Measurements from ENCODE around the gene SLC39A6. TPM values are rescaled to one million over a fixed set of nuclear protein-coding genes. Genes with fewer than 3 reads are reported as not detected.

Gene SLC39A6
- total RNA-seq, 1 experiment from 2014 or later = 70.5 TPM

DNA sequence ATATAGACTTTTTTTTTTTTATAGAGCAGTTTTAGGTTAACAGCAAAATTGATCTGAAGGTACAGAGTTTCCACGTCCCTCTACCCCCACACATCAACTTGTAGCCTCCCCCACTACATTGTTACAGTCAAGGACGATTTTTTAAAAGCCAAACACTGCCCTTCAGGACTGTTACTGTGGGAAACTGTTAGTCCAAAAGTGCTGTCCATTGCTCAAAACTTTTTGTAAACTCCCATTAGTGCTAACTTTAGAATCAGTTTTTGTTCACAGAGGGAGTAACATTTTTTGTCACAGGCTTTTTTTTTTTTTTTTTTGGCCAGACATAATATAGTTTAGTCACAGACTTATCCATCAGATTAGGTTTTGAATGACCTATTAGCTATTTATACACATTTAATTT lies 24.6 kb upstream of the SLC39A6 start:
- ChIA-PET CTCF (no interaction called here), RAD21 (ENCODE audit: low non-redundant PET in 1 of 2, low total read pairs in 2 of 2, uncharacterized antibody in 2 of 2, unreplicated experiment in 2 of 2) (no interaction called here), POLR2A (no interaction called here)
- intact Hi-C loops (cut with micrococcal nuclease) = no loop called here
- TF ChIP-seq, protein P1, sequence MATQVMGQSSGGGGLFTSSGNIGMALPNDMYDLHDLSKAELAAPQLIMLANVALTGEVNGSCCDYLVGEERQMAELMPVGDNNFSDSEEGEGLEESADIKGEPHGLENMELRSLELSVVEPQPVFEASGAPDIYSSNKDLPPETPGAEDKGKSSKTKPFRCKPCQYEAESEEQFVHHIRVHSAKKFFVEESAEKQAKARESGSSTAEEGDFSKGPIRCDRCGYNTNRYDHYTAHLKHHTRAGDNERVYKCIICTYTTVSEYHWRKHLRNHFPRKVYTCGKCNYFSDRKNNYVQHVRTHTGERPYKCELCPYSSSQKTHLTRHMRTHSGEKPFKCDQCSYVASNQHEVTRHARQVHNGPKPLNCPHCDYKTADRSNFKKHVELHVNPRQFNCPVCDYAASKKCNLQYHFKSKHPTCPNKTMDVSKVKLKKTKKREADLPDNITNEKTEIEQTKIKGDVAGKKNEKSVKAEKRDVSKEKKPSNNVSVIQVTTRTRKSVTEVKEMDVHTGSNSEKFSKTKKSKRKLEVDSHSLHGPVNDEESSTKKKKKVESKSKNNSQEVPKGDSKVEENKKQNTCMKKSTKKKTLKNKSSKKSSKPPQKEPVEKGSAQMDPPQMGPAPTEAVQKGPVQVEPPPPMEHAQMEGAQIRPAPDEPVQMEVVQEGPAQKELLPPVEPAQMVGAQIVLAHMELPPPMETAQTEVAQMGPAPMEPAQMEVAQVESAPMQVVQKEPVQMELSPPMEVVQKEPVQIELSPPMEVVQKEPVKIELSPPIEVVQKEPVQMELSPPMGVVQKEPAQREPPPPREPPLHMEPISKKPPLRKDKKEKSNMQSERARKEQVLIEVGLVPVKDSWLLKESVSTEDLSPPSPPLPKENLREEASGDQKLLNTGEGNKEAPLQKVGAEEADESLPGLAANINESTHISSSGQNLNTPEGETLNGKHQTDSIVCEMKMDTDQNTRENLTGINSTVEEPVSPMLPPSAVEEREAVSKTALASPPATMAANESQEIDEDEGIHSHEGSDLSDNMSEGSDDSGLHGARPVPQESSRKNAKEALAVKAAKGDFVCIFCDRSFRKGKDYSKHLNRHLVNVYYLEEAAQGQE (IDR thresholded peaks at IDR 0.05; ENCODE audit: low read depth) = no peak
- TF ChIP-seq ZNF274 (IDR thresholded peaks at IDR 0.05; ENCODE audit: low read depth, low read length) (no peak), SIN3A (IDR thresholded peaks at IDR 0.05; ENCODE audit: low read depth) (no peak), JUND (IDR thresholded peaks at IDR 0.05) (no peak), FOSL1 (IDR thresholded peaks at IDR 0.05; ENCODE audit: low read depth) (no peak), YY1 (IDR thresholded peaks at IDR 0.05; ENCODE audit: extremely low read depth, insufficient replicate concordance, low read depth, low read length) (no peak), TCF7L2 (IDR thresholded peaks at IDR 0.05; ENCODE audit: borderline replicate concordance, extremely low read depth, insufficient read depth, insufficient read length) (no peak), EZH2phosphoT487 (IDR thresholded peaks at IDR 0.05; ENCODE audit: borderline replicate concordance) (no peak)
- H3K9me2 ChIP-seq (ENCODE audit: insufficient read depth) = no peaks in the 10 kb centered on the region
- H3K9me3 ChIP-seq (ENCODE audit: control insufficient read depth in 1 of 2, insufficient read depth in 1 of 2, low read depth in 1 of 2, low read length in 2 of 2) = no peaks in the 10 kb centered on the region
- no TSS peak for BruUV-seq (replicated peaks)
- H4K20me1 ChIP-seq (ENCODE audit: insufficient read depth) = no peaks in the 10 kb centered on the region
- H3K27ac ChIP-seq (ENCODE audit: low read depth, low read length) = no peak overlapping the region
- H3K36me3 ChIP-seq (ENCODE audit: control insufficient read depth in 1 of 2, insufficient read depth in 2 of 2, low read length in 2 of 2) = peaks cover 57 to 65% of the 10 kb centered on the region in 2 experiments
- ATAC-seq (no peak), DNase-seq (ENCODE audit: low read depth, low spot score) (no peak)
- H3K9ac ChIP-seq (ENCODE audit: low read length) = no peak overlapping the region
- no peaks in the 10 kb centered on the region for H3K4me1 ChIP-seq (ENCODE audit: control insufficient read depth in 1 of 2, insufficient read depth in 2 of 2, low read length in 2 of 2)
- no peak overlapping the region for H3K4me3 ChIP-seq (replicated peaks in 1 of 2; ENCODE audit: low read depth in 1 of 2, low read length in 2 of 2)
- no peak overlapping the region for H2AFZ ChIP-seq (ENCODE audit: low read depth, low read length, poor library complexity, severe bottlenecking)
- no peak overlapping the region for H3K4me2 ChIP-seq (ENCODE audit: low read length)
- peaks cover 10% of the 10 kb centered on the region; the same call in 1 of the 2 replicates for H3K79me2 ChIP-seq (ENCODE audit: insufficient read depth, low read length)
- H3K27me3 ChIP-seq (ENCODE audit: insufficient read depth, low read length) = no peaks in the 10 kb centered on the region

Measured in HCT116 (cell line).